ENCODE data around the gene XIRP2.

XIRP2 gene

GRCh38 chr2:167136879-167137596 lies 248.8 kb downstream of the XIRP2 start:
- no peak for DNase-seq

GRCh38 chr2:167140330-167140729 lies 252.1 kb downstream of the XIRP2 start:
- DNase-seq: no peak

GRCh38 chr2:167140767-167141166 lies 252.5 kb downstream of the XIRP2 start:
- DNase-seq: no peak

- DNase-seq: no peak
These were observed 254.3 kb downstream of the XIRP2 start for GRCh38 chr2:167142554-167142953.

- no peak for DNase-seq
These were observed 256.1 kb downstream of the XIRP2 start for GRCh38 chr2:167144179-167144898.

GRCh38 chr2:167147271-167147941 lies 259.1 kb downstream of the XIRP2 start:
- no peak for DNase-seq

- DNase-seq: no peak
These were observed 263.6 kb downstream of the XIRP2 start for GRCh38 chr2:167151894-167152293.

- no peak for DNase-seq
These were observed 269.2 kb downstream of the XIRP2 start for GRCh38 chr2:167157523-167157922.

GRCh38 chr2:167177196-167177595 lies 288.9 kb downstream of the XIRP2 start:
- no peak for DNase-seq

GRCh38 chr2:167181134-167181533 lies 292.9 kb downstream of the XIRP2 start:
- no peak for DNase-seq

GRCh38 chr2:167181688-167182087 lies 293.4 kb downstream of the XIRP2 start:
- no peak for DNase-seq

GRCh38 chr2:167182403-167182802 lies 294.1 kb downstream of the XIRP2 start:
- no peak for DNase-seq

GRCh38 chr2:167183931-167184330 lies 295.7 kb downstream of the XIRP2 start:
- no peak for DNase-seq

GRCh38 chr2:167186465-167186864 lies 298.2 kb downstream of the XIRP2 start:
- DNase-seq: no peak

GRCh38 chr2:167187049-167187727 lies 298.9 kb downstream of the XIRP2 start:
- no peak for DNase-seq

GRCh38 chr2:167187978-167188967 lies 300.0 kb downstream of the XIRP2 start:
- DNase-seq: no peak

GRCh38 chr2:167190053-167190452 lies 301.8 kb downstream of the XIRP2 start:
- no peak for DNase-seq

- no peak for DNase-seq
These were observed 303.3 kb downstream of the XIRP2 start for GRCh38 chr2:167191588-167191987.

GRCh38 chr2:167192833-167193232 lies 304.6 kb downstream of the XIRP2 start:
- DNase-seq: no peak

GRCh38 chr2:167196461-167197252 lies 308.4 kb downstream of the XIRP2 start:
- DNase-seq: no peak

- no peak for DNase-seq
These were observed 309.7 kb downstream of the XIRP2 start for GRCh38 chr2:167198009-167198408.
